Pancreas (tissue), 10 donors: Measurements from ENCODE around the gene SLC4A11. TPM values are rescaled to one million over a fixed set of nuclear protein-coding genes. Genes with fewer than 3 reads are reported as not detected.

ENCODE experiments used
- ATAC-seq, 4 donors: fragments of 200-7000 bp; cut with Tn5 transposase; one replicate each; pipeline versions ENCODE4 v1.8.0 to v1.9.1; 2020; ENCODE audit warnings: mild to moderate bottlenecking in 4 of 4, moderate library complexity in 4 of 4
- DNase-seq, 6 donors: peaks; one replicate each; pipeline ENCODE4 v3.0.0-alpha.2; 2020
- FAIRE-seq: peaks from 2 replicates; lab custom pipeline; 2012; peaks lifted over from hg19 to GRCh38; lab: Jason Lieb, UNC
- H3K27ac ChIP-seq, 4 donors: fragments of 200-600 bp; sonication (generic); 1 replicate in 3 of 4; 2 replicates in 1 of 4; pipeline versions ENCODE4 v1.5.0 to v1.8.0; 2020
- H3K27me3 ChIP-seq, 4 donors: fragments of 200-600 bp; one replicate each; pipeline ENCODE4 v1.8.0; 2021
- H3K36me3 ChIP-seq, 3 donors: fragments of 200-600 bp; sonication (generic) in 1 of 3; one replicate each; pipeline versions ENCODE4 v1.5.0 to v1.8.0; 2020 to 2021
- H3K4me1 ChIP-seq, 3 donors: fragments of 200-600 bp; one replicate each; pipeline ENCODE4 v1.8.0; 2021
- H3K4me3 ChIP-seq, 4 donors: fragments of 200-600 bp; sonication (generic) in 2 of 4; one replicate each; pipeline versions ENCODE4 v1.5.0 to v1.8.0; 2020 to 2021
- H3K9me3 ChIP-seq, 4 donors: fragments of 200-600 bp; one replicate each; pipeline ENCODE4 v1.8.0; 2021
- CTCF ChIP-seq, 4 donors: fragments of 200-600 bp; sonication (generic) in 3 of 4; IDR thresholded peaks; one replicate each; pipeline versions ENCODE4 v1.5.0 to v1.8.0; 2021; ENCODE audit warnings: antibody characterized with exemption in 4 of 4
- WGBS, 2 donors: extraction: QIAGEN DNeasy Blood & Tissue Kit; methylation state at CpG; one replicate each; pipeline ENCODE4 v1.1.7; 2013; 5-methylcytosine and 5-hydroxymethylcytosine counted together
- intact Hi-C, 3 donors: fragments of 100-400 bp; cut with DNase I; formaldehyde crosslinking; loops; one replicate each; pipeline versions ENCODE4 v1.11.1 to v1.14.2; 2022
- polyA plus RNA-seq, 2 donors: library from polyadenylated mRNA; stranded (reverse); fragments of 200-250 nt; gene quantifications; one replicate each; pipeline ENCODE4 v1.2.3, GENCODE V29; 2013
- total RNA-seq, 6 donors: library from RNA; stranded (reverse); fragmentation: NEBNext Ultra II Directional in 4 of 6; extraction: Animal tissue kit (Norgen Biotek cat#: 25700) in 4 of 6; gene quantifications; one replicate each; pipeline versions ENCODE4 v1.2.1 to v1.2.4, GENCODE V29; 2021 to 2023
- donor health status: healthy with polysubstance abuse.
- donor health status: DM: no; HTN: no; CAD: no; lungs with moderate emphysema.
- donor health status: DM: no; HTN: no; CAD: no.
- donor health status: control.
- donor health status: control.
- donor health status: Bipolar disorder and iron deficiency.
- donor health status: DM: yes; HTN: yes; CAD: no.
- donor health status: DM: no; HTN: no; CAD: no.
- donor health status: DM: no; HTN: no; CAD: no.
- donor health status: DM: yes; HTN: yes; CAD: no.

The SLC4A11 gene
- total and polyA plus RNA-seq, 8 donors: 0.14 to 1.1 (median 0.58) TPM

- peaks cover 3 to 39% (median 19%) of the 10 kb centered on the region in 3 donors for H3K36me3 ChIP-seq
These were observed 39.8 kb downstream of the SLC4A11 start for GRCh38 chr20:3199206-3199605.

GRCh38 chr20:3195590-3196237 is 43.3 kb downstream of the SLC4A11 start:
- no peak for ATAC-seq
- H3K4me3 ChIP-seq: no peak overlapping the region
- 90 to 94% methylated on average over 7 of the region's 7 CpGs for WGBS, 2 donors
- intact Hi-C loops: no loop called here
- no peak overlapping the region for H3K27ac ChIP-seq
- H3K27me3 ChIP-seq: no peaks in the 10 kb centered on the region
- no peak for TF ChIP-seq CTCF (IDR thresholded peaks at IDR 0.05)
- no peaks in the 10 kb centered on the region for H3K9me3 ChIP-seq
- no peak for FAIRE-seq
- peaks cover 3 to 61% (median 32%) of the 10 kb centered on the region in 3 donors for H3K36me3 ChIP-seq
- no peaks in the 10 kb centered on the region for H3K4me1 ChIP-seq
- DNase-seq: peak in 1 of 6 donors; percentile 5

More at GRCh38 chr20:3199206-3199605, 39.8 kb downstream of the SLC4A11 start:
- WGBS, 2 donors: 50 to 66% methylated on average over 2 of the region's 2 CpGs
- no peak for TF ChIP-seq CTCF (IDR thresholded peaks at IDR 0.05)
- no peaks in the 10 kb centered on the region for H3K27me3 ChIP-seq
- H3K9me3 ChIP-seq: no peaks in the 10 kb centered on the region
- ATAC-seq: no peak
- no peak overlapping the region for H3K27ac ChIP-seq
- peak in 1 of 6 donors; percentile 1 for DNase-seq
- peaks cover 0 to 7% (median 0%) of the 10 kb centered on the region in 3 donors for H3K4me1 ChIP-seq
- no peak for FAIRE-seq
- intact Hi-C loops: no loop called here
- no peak overlapping the region for H3K4me3 ChIP-seq

- peak in 1 of 6 donors; percentile 37 for DNase-seq
- Histone ChIP-seq H3K27ac (no peak overlapping the region), H3K4me1 (no peaks in the 10 kb centered on the region), H3K36me3 (peaks cover 3 to 57% (median 30%) of the 10 kb centered on the region in 3 donors), H3K27me3 (no peaks in the 10 kb centered on the region), H3K9me3 (no peaks in the 10 kb centered on the region), H3K4me3 (no peak overlapping the region)
- no peak for FAIRE-seq
- intact Hi-C loops: no loop called here
- WGBS, 2 donors: 94 to 97% methylated on average over 10 of the region's 10 CpGs
- no peak for TF ChIP-seq CTCF (IDR thresholded peaks at IDR 0.05)
- no peak for ATAC-seq
These were observed 44.2 kb downstream of the SLC4A11 start for GRCh38 chr20:3194617-3195280.

GRCh38 chr20:3193806-3194616 is 45.0 kb downstream of the SLC4A11 start:
- FAIRE-seq (no peak), DNase-seq (peak in 1 of 6 donors; percentile 35), ATAC-seq (no peak)
- peaks cover 3 to 50% (median 26%) of the 10 kb centered on the region in 3 donors for H3K36me3 ChIP-seq
- WGBS, 2 donors: 95 to 98% methylated on average over 14 of the region's 14 CpGs
- intact Hi-C loops: no loop called here
- TF ChIP-seq CTCF (IDR thresholded peaks at IDR 0.05): no peak
- no peak overlapping the region for H3K4me3 ChIP-seq
- H3K9me3 ChIP-seq: no peaks in the 10 kb centered on the region
- H3K27me3 ChIP-seq: no peaks in the 10 kb centered on the region
- H3K27ac ChIP-seq: no peak overlapping the region
- H3K4me1 ChIP-seq: no peaks in the 10 kb centered on the region
